NCI-H2029 (cell line): Measurements from ENCODE around the gene VWF.
"Not testable (repeated sequence)": the region's sequence is repeated elsewhere in the genome, so short reads cannot be mapped to it uniquely, and the experiment has no call there.

Experiments used
- DNase-seq: peaks from one replicate; lab custom pipeline; 2025; lab: John Stamatoyannopoulos, UW

VWF gene

GRCh38 chr12:6145564-6145963 lies 21.1 kb upstream of the VWF start:
- no peak for DNase-seq

- no peak for DNase-seq
These were observed 18.8 kb upstream of the VWF start for GRCh38 chr12:6143303-6143675.

- DNase-seq, result not testable (repeated sequence)
These were observed 18.2 kb upstream of the VWF start for GRCh38 chr12:6142368-6143302.

GRCh38 chr12:6141731-6142367 lies 17.4 kb upstream of the VWF start:
- not testable (repeated sequence) for DNase-seq

- DNase-seq, result no peak
These were observed 16.4 kb upstream of the VWF start for GRCh38 chr12:6140651-6141447.

- DNase-seq, result no peak
These were observed 10.6 kb upstream of the VWF start for GRCh38 chr12:6135071-6135470.

- no peak for DNase-seq
These were observed 9.2 kb upstream of the VWF start for GRCh38 chr12:6133642-6134041.

- no peak for DNase-seq
These were observed 8.0 kb upstream of the VWF start for GRCh38 chr12:6132496-6132895.

GRCh38 chr12:6125310-6125608 lies 789 bp upstream of the VWF start:
- DNase-seq, result no peak

GRCh38 chr12:6123258-6123657 lies 1.2 kb downstream of the VWF start:
- no peak for DNase-seq

GRCh38 chr12:6122201-6122600 lies 2.3 kb downstream of the VWF start:
- no peak for DNase-seq

- no peak for DNase-seq
These were observed 3.5 kb downstream of the VWF start for GRCh38 chr12:6120796-6121473.

GRCh38 chr12:6118891-6119568 lies 5.4 kb downstream of the VWF start:
- no peak for DNase-seq

- no peak for DNase-seq
These were observed 7.9 kb downstream of the VWF start for GRCh38 chr12:6116471-6117021.

- no peak for DNase-seq
These were observed 9.1 kb downstream of the VWF start for GRCh38 chr12:6115389-6115788.

GRCh38 chr12:6114476-6114870 lies 10.0 kb downstream of the VWF start:
- DNase-seq, result no peak

GRCh38 chr12:6113691-6114475 lies 10.6 kb downstream of the VWF start:
- peak; percentile 77 for DNase-seq

GRCh38 chr12:6112004-6112403 lies 12.5 kb downstream of the VWF start:
- no peak for DNase-seq

GRCh38 chr12:6110006-6110405 lies 14.5 kb downstream of the VWF start:
- DNase-seq, result no peak

GRCh38 chr12:6106218-6106617 lies 18.3 kb downstream of the VWF start:
- DNase-seq, result no peak

GRCh38 chr12:6104842-6105241 lies 19.6 kb downstream of the VWF start:
- DNase-seq, result no peak
